Stimulated activated naive CD4-positive, alpha-beta T cell (primary cell): ENCODE data around the gene ZNF543.
A peak's percentile ranks its signal among the peaks of the same experiment; 100 is the strongest.
"Not testable (repeated sequence)": the region's sequence is repeated elsewhere in the genome, so short reads cannot be mapped to it uniquely, and the experiment has no call there.

Experiments used
- DNase-seq, 6 experiments: peaks; one replicate each; lab custom pipeline; 2025; lab: John Stamatoyannopoulos, UW

ZNF543 gene

GRCh38 chr19:57320180-57321084 is at the start of gene ZNF543:
Gene ZNF543, plus strand, starts transcription at chr19:57320472. Its CDS starts 382 bp downstream, at chr19:57320854.
- peak; percentile 66 to 86 (median 82) for DNase-seq

GRCh38 chr19:57271280-57271679 is 49.0 kb upstream of the ZNF543 start:
- no peak for DNase-seq

- no peak for DNase-seq
Measured at GRCh38 chr19:57273014-57273413, 47.3 kb upstream of the ZNF543 start.

- DNase-seq = no peak
Measured at GRCh38 chr19:57276430-57276829, 43.8 kb upstream of the ZNF543 start.

- DNase-seq = not testable (repeated sequence)
Measured at GRCh38 chr19:57278481-57278880, 41.8 kb upstream of the ZNF543 start.

- DNase-seq = peak in 2 of 6 experiments; percentile 64 to 75
Measured at GRCh38 chr19:57279418-57280164, 40.7 kb upstream of the ZNF543 start.

GRCh38 chr19:57280165-57280961 is 39.9 kb upstream of the ZNF543 start, which contains the start of gene ZNF460:
Gene ZNF460, plus strand, starts transcription at chr19:57280485. Its CDS starts 322 bp downstream, at chr19:57280807.
- peak; percentile 90 to 96 (median 94) for DNase-seq

- DNase-seq = peak in 5 of 6 experiments; percentile 17 to 56 (median 26)
Measured at GRCh38 chr19:57280962-57281400, 39.3 kb upstream of the ZNF543 start.

- no peak for DNase-seq
Measured at GRCh38 chr19:57282011-57282643, 38.1 kb upstream of the ZNF543 start.

GRCh38 chr19:57288373-57288772 is 31.9 kb upstream of the ZNF543 start:
- no peak for DNase-seq

GRCh38 chr19:57290970-57291369 is 29.3 kb upstream of the ZNF543 start:
- DNase-seq = no peak

- DNase-seq = no peak
Measured at GRCh38 chr19:57292547-57292946, 27.7 kb upstream of the ZNF543 start.

- no peak for DNase-seq
Measured at GRCh38 chr19:57293719-57294118, 26.6 kb upstream of the ZNF543 start.

GRCh38 chr19:57302020-57302465 is 18.2 kb upstream of the ZNF543 start:
- no peak for DNase-seq

- DNase-seq = no peak
Measured at GRCh38 chr19:57302727-57303401, 17.4 kb upstream of the ZNF543 start.

GRCh38 chr19:57305056-57305455 is 15.2 kb upstream of the ZNF543 start:
- DNase-seq = no peak

GRCh38 chr19:57308514-57308913 is 11.8 kb upstream of the ZNF543 start:
- no peak for DNase-seq

GRCh38 chr19:57310792-57311191 is 9.5 kb upstream of the ZNF543 start:
- no peak for DNase-seq

- DNase-seq = no peak
Measured at GRCh38 chr19:57314146-57314545, 6.1 kb upstream of the ZNF543 start.

GRCh38 chr19:57317503-57317902 is 2.8 kb upstream of the ZNF543 start:
- no peak for DNase-seq

GRCh38 chr19:57319869-57320179 is 448 bp upstream of the ZNF543 start:
- DNase-seq = no peak
